Nephron (organoid): ENCODE measurements around the gene CLEC16A.

ENCODE experiments used
- H3K27ac Mint-ChIP-seq, 3 experiments: 2 replicates each; pipeline ENCODE4 v1.8.0; 2020; ENCODE audit warnings: mixed read lengths in 3 of 3, mild to moderate bottlenecking in 2 of 3, moderate library complexity in 1 of 3
- H3K27me3 Mint-ChIP-seq: 2 replicates; pipeline ENCODE4 v1.8.0; 2021; ENCODE audit warnings: low read depth, mild to moderate bottlenecking, moderate library complexity, mixed read lengths
- H3K36me3 Mint-ChIP-seq: 2 replicates; pipeline ENCODE4 v1.8.0; 2020; ENCODE audit warnings: low read depth, mixed read lengths
- H3K4me1 Mint-ChIP-seq: 2 replicates; pipeline ENCODE4 v1.8.0; 2020; ENCODE audit warnings: mixed read lengths
- H3K4me3 Mint-ChIP-seq, 3 experiments: 2 replicates each; pipeline ENCODE4 v1.8.0; 2020; ENCODE audit warnings: mild to moderate bottlenecking in 3 of 3, mixed read lengths in 3 of 3, moderate library complexity in 2 of 3
- H3K9me3 Mint-ChIP-seq: 2 replicates; pipeline ENCODE4 v1.8.0; 2020; ENCODE audit warnings: mixed read lengths
- CTCF ChIP-seq, 3 experiments: fragments of 200-600 bp; sonication (generic); IDR thresholded peaks; one replicate each; pipeline ENCODE4 v1.5.0; 2021; ENCODE audit warnings: antibody characterized with exemption in 3 of 3; ENCODE audit not compliant: unreplicated experiment in 3 of 3

Gene CLEC16A

GRCh38 chr16:11180489-11180888 is 236.1 kb downstream of the CLEC16A start:
- TF ChIP-seq CTCF (IDR thresholded peaks at IDR 0.05; ENCODE audit: unreplicated experiment in 3 of 3), result no peak
- H3K4me3 Mint-ChIP-seq, result no peak overlapping the region
- peaks cover 17% of the 10 kb centered on the region for H3K4me1 Mint-ChIP-seq
- H3K27ac Mint-ChIP-seq, result no peak overlapping the region
- peaks cover 19% of the 10 kb centered on the region for H3K36me3 Mint-ChIP-seq
- no peaks in the 10 kb centered on the region for H3K27me3 Mint-ChIP-seq
- no peaks in the 10 kb centered on the region for H3K9me3 Mint-ChIP-seq

GRCh38 chr16:11181242-11181898 is 237.0 kb downstream of the CLEC16A start:
- Mint-ChIP-seq H3K4me1 (peaks cover 17% of the 10 kb centered on the region), H3K27ac (peak overlapping the region in 1 of 3 experiments; percentile 67), H3K9me3 (no peaks in the 10 kb centered on the region), H3K36me3 (peaks cover 19% of the 10 kb centered on the region), H3K4me3 (no peak overlapping the region), H3K27me3 (no peaks in the 10 kb centered on the region)
- TF ChIP-seq CTCF (IDR thresholded peaks at IDR 0.05; ENCODE audit: unreplicated experiment in 3 of 3), result no peak

GRCh38 chr16:11181899-11182279 is 237.5 kb downstream of the CLEC16A start:
- Mint-ChIP-seq H3K4me1 (peaks cover 17% of the 10 kb centered on the region), H3K27ac (peak overlapping the region in 1 of 3 experiments; percentile 67), H3K27me3 (no peaks in the 10 kb centered on the region), H3K4me3 (no peak overlapping the region), H3K36me3 (peaks cover 15% of the 10 kb centered on the region), H3K9me3 (no peaks in the 10 kb centered on the region)
- TF ChIP-seq CTCF (IDR thresholded peaks at IDR 0.05; ENCODE audit: unreplicated experiment in 3 of 3), result no peak

GRCh38 chr16:11182411-11182810 is 238.0 kb downstream of the CLEC16A start:
- Mint-ChIP-seq H3K36me3 (peaks cover 15% of the 10 kb centered on the region), H3K27me3 (no peaks in the 10 kb centered on the region), H3K4me3 (no peak overlapping the region), H3K27ac (no peak overlapping the region), H3K9me3 (no peaks in the 10 kb centered on the region), H3K4me1 (peaks cover 17% of the 10 kb centered on the region)
- TF ChIP-seq CTCF (IDR thresholded peaks at IDR 0.05; ENCODE audit: unreplicated experiment in 3 of 3), result no peak

- peaks cover 17% of the 10 kb centered on the region for H3K4me1 Mint-ChIP-seq
Measured at GRCh38 chr16:11183035-11183812, 238.9 kb downstream of the CLEC16A start.

More at GRCh38 chr16:11183035-11183812, 238.9 kb downstream of the CLEC16A start:
- Mint-ChIP-seq H3K9me3 (no peaks in the 10 kb centered on the region), H3K27ac (peak overlapping the region in 1 of 3 experiments; percentile 15), H3K36me3 (peaks cover 15% of the 10 kb centered on the region), H3K27me3 (no peaks in the 10 kb centered on the region), H3K4me3 (no peak overlapping the region)
- TF ChIP-seq CTCF (IDR thresholded peaks at IDR 0.05; ENCODE audit: unreplicated experiment in 3 of 3), result no peak
